DND-41 (cell line): ENCODE results near the gene COL25A1.

Experiments used
- EZH2 ChIP-seq: IDR thresholded peaks from 3 replicates; pipeline ENCODE4 v1.6.1; 2012; ENCODE audit warnings: borderline replicate concordance, low read depth, mild to moderate bottlenecking, moderate library complexity, low read length, inconsistent platforms; ENCODE audit not compliant: severe bottlenecking
- TF ChIP-seq, protein P1 (sequence below): IDR thresholded peaks from 2 replicates; pipeline ENCODE4 v1.5.1; 2012; ENCODE audit warnings: borderline replicate concordance, low read length, moderate library complexity, mild to moderate bottlenecking; ENCODE audit not compliant: poor library complexity, severe bottlenecking; ENCODE audit errors: extremely low read depth

DNA sequence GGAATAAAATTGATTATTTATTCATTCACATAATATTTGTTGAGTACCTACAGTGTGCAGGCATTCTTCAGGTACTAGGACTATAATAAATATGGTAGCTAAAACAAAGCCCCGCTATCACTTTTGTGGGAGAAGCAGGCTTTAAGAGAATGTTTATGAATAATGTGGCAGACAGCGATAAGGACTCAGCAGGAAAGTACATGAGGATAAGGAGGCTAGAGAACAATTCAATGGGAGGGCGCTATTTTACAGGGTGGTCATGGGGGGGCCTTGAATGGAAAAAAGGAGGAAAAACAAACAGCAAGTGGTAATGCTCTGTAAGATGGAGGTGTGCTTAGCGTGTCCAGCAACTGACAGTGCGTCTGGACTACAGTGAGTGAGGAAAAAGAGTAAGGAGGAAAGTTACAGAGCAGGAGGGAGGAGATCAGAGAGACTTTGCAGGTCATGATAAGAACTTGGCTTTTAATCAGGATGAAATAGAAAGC, 275.4 kb downstream of the COL25A1 start:
- TF ChIP-seq, protein P1, sequence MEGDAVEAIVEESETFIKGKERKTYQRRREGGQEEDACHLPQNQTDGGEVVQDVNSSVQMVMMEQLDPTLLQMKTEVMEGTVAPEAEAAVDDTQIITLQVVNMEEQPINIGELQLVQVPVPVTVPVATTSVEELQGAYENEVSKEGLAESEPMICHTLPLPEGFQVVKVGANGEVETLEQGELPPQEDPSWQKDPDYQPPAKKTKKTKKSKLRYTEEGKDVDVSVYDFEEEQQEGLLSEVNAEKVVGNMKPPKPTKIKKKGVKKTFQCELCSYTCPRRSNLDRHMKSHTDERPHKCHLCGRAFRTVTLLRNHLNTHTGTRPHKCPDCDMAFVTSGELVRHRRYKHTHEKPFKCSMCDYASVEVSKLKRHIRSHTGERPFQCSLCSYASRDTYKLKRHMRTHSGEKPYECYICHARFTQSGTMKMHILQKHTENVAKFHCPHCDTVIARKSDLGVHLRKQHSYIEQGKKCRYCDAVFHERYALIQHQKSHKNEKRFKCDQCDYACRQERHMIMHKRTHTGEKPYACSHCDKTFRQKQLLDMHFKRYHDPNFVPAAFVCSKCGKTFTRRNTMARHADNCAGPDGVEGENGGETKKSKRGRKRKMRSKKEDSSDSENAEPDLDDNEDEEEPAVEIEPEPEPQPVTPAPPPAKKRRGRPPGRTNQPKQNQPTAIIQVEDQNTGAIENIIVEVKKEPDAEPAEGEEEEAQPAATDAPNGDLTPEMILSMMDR, result no peak
- TF ChIP-seq EZH2, result no peak
